HCT116 (cell line): Measurements from ENCODE around the gene ZNF473. TPM values are rescaled to one million over a fixed set of nuclear protein-coding genes. Genes with fewer than 3 reads are reported as not detected.

Experiments used
- ATAC-seq: fragments of 200-7000 bp; cut with Tn5 transposase; 2 replicates; pipeline ENCODE4 v1.9.1; 2020; ENCODE audit warnings: mild to moderate bottlenecking, moderate library complexity
- BruUV-seq: library from RNA; stranded (reverse); fragments of 400-500 nt; replicated peaks from 2 replicates; lab custom pipeline; 2021; lab: Mats Ljungman, UMichigan
- CTCF ChIA-PET: fragments of 300-600 bp; sonication (Branson Sonifier 250); formaldehyde crosslinking; loops from one replicate; lab custom pipeline; 2021; ENCODE audit warnings: antibody characterized with exemption; lab: Charles Lee
- POLR2A ChIA-PET: fragments of 300-600, 350-600 bp; sonication (Branson Sonifier 250); formaldehyde crosslinking; loops from one replicate; lab custom pipeline; 2021; ENCODE audit warnings: antibody characterized with exemption; lab: Charles Lee
- RAD21 ChIA-PET, 2 experiments: fragments of 300-600 bp; sonication (Branson Sonifier 250); formaldehyde crosslinking; loops; one replicate each; lab custom pipeline; 2023; ENCODE audit warnings: low total read pairs in 2 of 2; ENCODE audit not compliant: uncharacterized antibody in 2 of 2, unreplicated experiment in 2 of 2, low non-redundant PET in 1 of 2; lab: Charles Lee
- DNase-seq: peaks from one replicate; pipeline ENCODE4 v3.0.0-alpha.2; 2010; ENCODE audit warnings: low read depth, low spot score
- H2AFZ ChIP-seq: fragments of 200-600 bp; shearing (Covaris generic), sonication (generic); 2 replicates; pipeline ENCODE4 v1.6.1; 2017; ENCODE audit warnings: low read depth, mixed run types, mixed read lengths, antibody characterized with exemption, low read length; ENCODE audit not compliant: poor library complexity, severe bottlenecking
- H3K27ac ChIP-seq: 2 replicates; pipeline ENCODE4 v1.5.1; 2012; ENCODE audit warnings: low read depth, low read length
- H3K27me3 ChIP-seq: fragments of 200-600 bp; sonication (generic); 2 replicates; pipeline ENCODE4 v1.6.1; 2016; ENCODE audit warnings: mixed run types, low read length, mixed read lengths; ENCODE audit not compliant: insufficient read depth
- H3K36me3 ChIP-seq, 2 experiments: fragments of 200-500 bp in 1 of 2; fragments of 200-600 bp in 1 of 2; sonication (Bioruptor generic) in 1 of 2; sonication (generic) in 1 of 2; 2 replicates each; pipeline versions ENCODE4 v1.5.1 to v1.6.1; 2014 to 2016; ENCODE audit warnings: low read length in 2 of 2, inconsistent platforms in 1 of 2, mixed read lengths in 1 of 2, mixed run types in 1 of 2; ENCODE audit not compliant: insufficient read depth in 2 of 2, control insufficient read depth in 1 of 2
- H3K4me1 ChIP-seq, 2 experiments: fragments of 200-600 bp in 1 of 2; sonication (generic) in 1 of 2; 2 replicates each; pipeline versions ENCODE4 v1.5.1 to v1.6.1; 2012 to 2017; ENCODE audit warnings: low read length in 2 of 2, inconsistent platforms in 1 of 2, mild to moderate bottlenecking in 1 of 2, mixed read lengths in 1 of 2, mixed run types in 1 of 2, moderate library complexity in 1 of 2; ENCODE audit not compliant: insufficient read depth in 2 of 2, control insufficient read depth in 1 of 2
- H3K4me2 ChIP-seq: fragments of 200-600 bp; sonication (generic); 2 replicates; pipeline ENCODE4 v1.6.1; 2017; ENCODE audit warnings: mixed run types, low read length, mixed read lengths
- H3K4me3 ChIP-seq, 2 experiments: fragments of 200-600 bp in 1 of 2; sonication (generic) in 1 of 2; replicated peaks in 1 of 2; 2 replicates each; pipeline ENCODE4 v1.5.1; 2011 to 2016; ENCODE audit warnings: low read length in 2 of 2, control low read depth in 1 of 2, low read depth in 1 of 2, mild to moderate bottlenecking in 1 of 2, mixed read lengths in 1 of 2, mixed run types in 1 of 2
- H3K79me2 ChIP-seq: fragments of 200-600 bp; sonication (generic); 2 replicates; pipeline ENCODE4 v1.6.1; 2017; ENCODE audit warnings: mild to moderate bottlenecking, mixed run types, low read length, moderate library complexity, mixed read lengths; ENCODE audit not compliant: insufficient read depth
- H3K9ac ChIP-seq: fragments of 200-600 bp; sonication (generic); 2 replicates; pipeline ENCODE4 v1.6.1; 2016; ENCODE audit warnings: low read length, mixed read lengths
- H3K9me2 ChIP-seq: fragments of 200-600 bp; sonication (generic), shearing (Covaris generic); 2 replicates; pipeline ENCODE4 v1.6.1; 2017; ENCODE audit warnings: mixed run types, mild to moderate bottlenecking, moderate library complexity; ENCODE audit not compliant: insufficient read depth
- H3K9me3 ChIP-seq, 2 experiments: fragments of 200-500 bp in 1 of 2; fragments of 200-600 bp in 1 of 2; sonication (Bioruptor generic) in 1 of 2; sonication (generic) in 1 of 2; 2 replicates each; pipeline ENCODE4 v1.6.1; 2014 to 2017; ENCODE audit warnings: low read length in 2 of 2, mixed read lengths in 2 of 2, inconsistent platforms in 1 of 2, low read depth in 1 of 2, mild to moderate bottlenecking in 1 of 2, mixed run types in 1 of 2, moderate library complexity in 1 of 2; ENCODE audit not compliant: control insufficient read depth in 1 of 2, insufficient read depth in 1 of 2
- H4K20me1 ChIP-seq: fragments of 200-600 bp; sonication (generic), shearing (Covaris generic); 2 replicates; pipeline ENCODE4 v1.6.1; 2017; ENCODE audit warnings: mixed run types, mild to moderate bottlenecking, moderate library complexity; ENCODE audit not compliant: insufficient read depth
- CBX3 ChIP-seq: IDR thresholded peaks from 2 replicates; pipeline ENCODE4 v1.6.1; 2012; ENCODE audit warnings: low read depth
- EGR1 ChIP-seq: IDR thresholded peaks from 2 replicates; pipeline ENCODE4 v1.6.1; 2012; ENCODE audit warnings: low read depth
- ELF1 ChIP-seq: IDR thresholded peaks from 2 replicates; pipeline ENCODE4 v1.6.1; 2012; ENCODE audit warnings: low read depth, borderline replicate concordance
- EZH2 ChIP-seq: fragments of 200-600 bp; sonication (generic); IDR thresholded peaks from 2 replicates; pipeline ENCODE4 v1.6.1; 2017; ENCODE audit warnings: antibody characterized with exemption, mixed run types
- FOSL1 ChIP-seq: IDR thresholded peaks from 2 replicates; pipeline ENCODE4 v1.6.1; 2012; ENCODE audit warnings: low read depth
- RAD21 ChIP-seq: IDR thresholded peaks from 2 replicates; pipeline ENCODE4 v1.6.1; 2012; ENCODE audit warnings: low read depth, mild to moderate bottlenecking
- SIN3A ChIP-seq: IDR thresholded peaks from 2 replicates; pipeline ENCODE4 v1.6.1; 2012; ENCODE audit warnings: low read depth
- YY1 ChIP-seq: IDR thresholded peaks from 2 replicates; pipeline ENCODE4 v1.6.1; 2011; ENCODE audit warnings: low read length, low read depth, moderate library complexity, mild to moderate bottlenecking; ENCODE audit not compliant: insufficient replicate concordance; ENCODE audit errors: extremely low read depth
- ZFX ChIP-seq: fragments of 450-650 bp; IDR thresholded peaks from 2 replicates; pipeline ENCODE4 v1.6.1; 2017
- intact Hi-C: fragments of 100-400 bp; cut with micrococcal nuclease; formaldehyde crosslinking; loops from 2 replicates; pipeline ENCODE4 v1.10.0; 2022
- total RNA-seq: library from RNA; stranded (reverse); gene quantifications from one replicate; pipeline ENCODE4 v1.2.1, GENCODE V29; 2021; ENCODE audit not compliant: unreplicated experiment
- TF ChIP-seq, protein P1 (sequence below): IDR thresholded peaks from 2 replicates; pipeline ENCODE4 v1.6.1; 2012; ENCODE audit warnings: low read depth
- TF ChIP-seq, protein P2 (sequence below): IDR thresholded peaks from 2 replicates; pipeline ENCODE4 v1.6.1; 2012
- TF ChIP-seq, protein P3 (sequence below): IDR thresholded peaks from 2 replicates; pipeline ENCODE4 v1.6.1; 2012

Gene ZNF473
- total RNA-seq, 1 experiment from 2014 or later, result 19.8 TPM

DNA sequence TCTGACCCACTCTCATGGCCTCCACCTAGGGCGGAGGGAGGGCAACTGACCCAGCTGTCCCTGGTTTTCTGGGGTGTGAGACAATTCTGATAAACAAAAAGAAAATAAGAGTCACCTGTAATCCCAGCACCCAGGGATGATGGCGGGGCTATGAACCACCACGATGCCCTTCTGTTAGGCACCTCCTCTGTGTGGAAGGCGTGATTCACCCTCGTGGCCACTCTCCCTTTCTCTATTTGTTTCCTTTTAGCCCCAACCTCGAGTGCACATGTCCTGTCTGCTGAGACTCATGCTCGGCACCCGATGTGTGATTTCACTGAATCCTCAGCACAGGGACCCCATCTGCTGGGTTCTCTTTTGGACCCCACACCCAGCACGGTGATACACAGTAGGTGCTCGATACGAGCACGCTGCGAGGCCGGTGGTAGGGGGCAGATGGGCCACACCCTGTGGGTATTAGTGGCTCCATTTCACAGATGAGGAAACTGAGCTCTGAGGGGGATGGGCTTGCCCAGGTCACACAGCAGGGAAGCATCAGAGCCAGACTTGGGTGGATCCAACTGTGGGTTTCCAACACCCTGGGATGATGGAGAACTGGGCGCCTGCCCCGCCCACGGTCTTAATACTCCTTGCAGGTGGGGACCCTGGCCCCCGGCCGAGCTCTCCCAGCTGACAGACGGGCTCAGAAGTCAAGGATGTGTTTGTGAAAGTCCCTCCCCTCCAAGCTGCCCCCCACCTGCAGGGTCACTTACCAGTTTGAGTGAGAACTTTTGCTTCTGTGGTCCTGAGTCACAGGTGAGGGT is 25.6 kb upstream of the ZNF473 start (continued):
- TF ChIP-seq, protein P1, sequence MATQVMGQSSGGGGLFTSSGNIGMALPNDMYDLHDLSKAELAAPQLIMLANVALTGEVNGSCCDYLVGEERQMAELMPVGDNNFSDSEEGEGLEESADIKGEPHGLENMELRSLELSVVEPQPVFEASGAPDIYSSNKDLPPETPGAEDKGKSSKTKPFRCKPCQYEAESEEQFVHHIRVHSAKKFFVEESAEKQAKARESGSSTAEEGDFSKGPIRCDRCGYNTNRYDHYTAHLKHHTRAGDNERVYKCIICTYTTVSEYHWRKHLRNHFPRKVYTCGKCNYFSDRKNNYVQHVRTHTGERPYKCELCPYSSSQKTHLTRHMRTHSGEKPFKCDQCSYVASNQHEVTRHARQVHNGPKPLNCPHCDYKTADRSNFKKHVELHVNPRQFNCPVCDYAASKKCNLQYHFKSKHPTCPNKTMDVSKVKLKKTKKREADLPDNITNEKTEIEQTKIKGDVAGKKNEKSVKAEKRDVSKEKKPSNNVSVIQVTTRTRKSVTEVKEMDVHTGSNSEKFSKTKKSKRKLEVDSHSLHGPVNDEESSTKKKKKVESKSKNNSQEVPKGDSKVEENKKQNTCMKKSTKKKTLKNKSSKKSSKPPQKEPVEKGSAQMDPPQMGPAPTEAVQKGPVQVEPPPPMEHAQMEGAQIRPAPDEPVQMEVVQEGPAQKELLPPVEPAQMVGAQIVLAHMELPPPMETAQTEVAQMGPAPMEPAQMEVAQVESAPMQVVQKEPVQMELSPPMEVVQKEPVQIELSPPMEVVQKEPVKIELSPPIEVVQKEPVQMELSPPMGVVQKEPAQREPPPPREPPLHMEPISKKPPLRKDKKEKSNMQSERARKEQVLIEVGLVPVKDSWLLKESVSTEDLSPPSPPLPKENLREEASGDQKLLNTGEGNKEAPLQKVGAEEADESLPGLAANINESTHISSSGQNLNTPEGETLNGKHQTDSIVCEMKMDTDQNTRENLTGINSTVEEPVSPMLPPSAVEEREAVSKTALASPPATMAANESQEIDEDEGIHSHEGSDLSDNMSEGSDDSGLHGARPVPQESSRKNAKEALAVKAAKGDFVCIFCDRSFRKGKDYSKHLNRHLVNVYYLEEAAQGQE, result no peak
- no peak for TF ChIP-seq ZFX

DNA sequence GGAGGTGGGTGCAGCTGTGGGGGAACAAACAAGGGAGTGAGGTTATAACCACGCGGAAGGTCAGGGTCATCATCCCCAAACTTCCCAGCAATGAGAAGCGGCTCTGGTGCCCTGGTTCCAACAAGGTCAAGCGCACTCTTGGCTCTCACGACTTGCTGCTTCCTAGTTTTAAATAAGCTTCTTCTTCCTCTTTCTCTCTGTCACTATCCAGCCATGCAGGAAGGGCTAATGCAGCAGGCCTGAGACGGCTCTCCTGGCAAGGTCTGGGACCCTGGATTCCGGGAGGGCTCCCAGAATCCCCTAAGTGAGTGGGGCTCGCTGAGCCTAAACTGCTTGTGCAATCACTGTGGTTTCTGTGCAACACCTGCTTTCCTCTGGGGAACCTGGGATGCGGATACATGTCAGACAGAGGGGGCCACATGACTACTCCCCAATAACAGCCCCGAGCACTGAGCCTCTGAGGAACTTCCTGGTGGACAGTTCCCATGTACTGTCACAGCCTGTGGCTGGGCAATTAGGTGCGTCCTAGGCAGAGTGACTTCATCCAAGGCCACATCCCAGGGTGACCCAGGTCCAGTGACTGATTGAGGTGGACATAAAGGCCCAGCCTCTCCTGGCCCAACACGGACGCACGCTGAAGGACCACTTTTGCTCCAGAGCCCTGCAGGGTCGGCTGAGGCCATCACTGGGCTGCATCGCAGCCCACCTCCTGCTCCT is 24.8 kb upstream of the ZNF473 start:
- ChIA-PET CTCF (no interaction called here), POLR2A (no interaction called here), RAD21 (no interaction called here)
- H3K4me3 ChIP-seq, result no peak overlapping the region
- DNase-seq, result no peak
- H3K9me2 ChIP-seq, result no peaks in the 10 kb centered on the region
- H2AFZ ChIP-seq, result no peak overlapping the region
- no peaks in the 10 kb centered on the region for H3K27me3 ChIP-seq
- no peak overlapping the region for H3K27ac ChIP-seq
- intact Hi-C loops, result no loop called here
- H3K79me2 ChIP-seq, result peaks cover 6% of the 10 kb centered on the region; the same call in 1 of the 2 replicates
- peaks cover 26 to 37% of the 10 kb centered on the region in 2 experiments for H3K4me1 ChIP-seq
- no TSS peak for BruUV-seq
- peaks cover 9 to 18% of the 10 kb centered on the region in 2 experiments for H3K36me3 ChIP-seq
- H3K9me3 ChIP-seq, result no peaks in the 10 kb centered on the region
- H3K4me2 ChIP-seq, result no peak overlapping the region
- 0 out of 2 replicates have a peak, but pooled peaks cover 4% of the 10 kb centered on the region for H4K20me1 ChIP-seq
- ATAC-seq, result no peak
- no peak overlapping the region for H3K9ac ChIP-seq
- TF ChIP-seq CBX3 (no peak), SIN3A (no peak), EZH2 (no peak), RAD21 (no peak), FOSL1 (no peak), EGR1 (no peak), ELF1 (no peak), YY1 (no peak), ZFX (no peak)
- TF ChIP-seq, protein P1, result no peak
- TF ChIP-seq, protein P2, sequence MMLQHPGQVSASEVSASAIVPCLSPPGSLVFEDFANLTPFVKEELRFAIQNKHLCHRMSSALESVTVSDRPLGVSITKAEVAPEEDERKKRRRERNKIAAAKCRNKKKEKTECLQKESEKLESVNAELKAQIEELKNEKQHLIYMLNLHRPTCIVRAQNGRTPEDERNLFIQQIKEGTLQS, result no peak
- TF ChIP-seq, protein P3, sequence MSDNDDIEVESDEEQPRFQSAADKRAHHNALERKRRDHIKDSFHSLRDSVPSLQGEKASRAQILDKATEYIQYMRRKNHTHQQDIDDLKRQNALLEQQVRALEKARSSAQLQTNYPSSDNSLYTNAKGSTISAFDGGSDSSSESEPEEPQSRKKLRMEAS, result no peak
